Suprapubic skin (tissue), 4 donors: ENCODE measurements around the gene CAMK4. TPM values are rescaled to one million over a fixed set of nuclear protein-coding genes. Genes with fewer than 3 reads are reported as not detected.

Source experiments
- DNase-seq, 2 donors: peaks; one replicate each; pipeline ENCODE4 v3.0.0-alpha.2; 2019; ENCODE audit warnings: low spot score in 2 of 2
- H3K27ac ChIP-seq: fragments of 200-600 bp; sonication (generic); one replicate; pipeline ENCODE4 v1.5.1; 2019
- H3K27me3 ChIP-seq: fragments of 200-600 bp; sonication (generic); one replicate; pipeline ENCODE4 v1.5.1; 2019
- H3K36me3 ChIP-seq: fragments of 200-600 bp; sonication (generic); one replicate; pipeline ENCODE4 v1.5.1; 2019
- H3K4me1 ChIP-seq: fragments of 200-600 bp; sonication (generic); one replicate; pipeline ENCODE4 v1.5.1; 2019
- H3K4me3 ChIP-seq: fragments of 200-600 bp; sonication (generic); one replicate; pipeline ENCODE4 v1.5.1; 2019; ENCODE audit warnings: mild to moderate bottlenecking
- H3K9me3 ChIP-seq: fragments of 200-600 bp; sonication (generic); one replicate; pipeline ENCODE4 v1.5.1; 2019
- EP300 ChIP-seq: sonication (generic); formaldehyde crosslinking; IDR thresholded peaks from one replicate; pipeline ENCODE4 v1.6.1; 2017; ENCODE audit warnings: antibody characterized with exemption
- POLR2A ChIP-seq, 2 donors: fragments of 450-650 bp; IDR thresholded peaks; one replicate each; pipeline ENCODE4 v1.6.1; 2017; ENCODE audit warnings: antibody characterized with exemption in 2 of 2, mild to moderate bottlenecking in 2 of 2, moderate library complexity in 2 of 2
- POLR2AphosphoS5 ChIP-seq, 3 donors: sonication (generic); formaldehyde crosslinking; IDR thresholded peaks; one replicate each; pipeline ENCODE4 v1.6.1; 2017; ENCODE audit warnings: antibody characterized with exemption in 3 of 3
- WGBS: methylation state at CpG from one replicate; pipeline ENCODE4 v1.1.5; 2018; 5-methylcytosine and 5-hydroxymethylcytosine counted together
- total RNA-seq, 4 donors: library from RNA; depleted of rRNA; stranded (reverse); fragments of >200 nt; gene quantifications; one replicate each; pipeline ENCODE4 v1.1.0, GENCODE V29; 2016
- TF ChIP-seq, protein P1 (sequence below), 2 donors: fragments of 200-600 bp in 1 of 2; fragments of 450-650 bp in 1 of 2; sonication (generic) in 1 of 2; IDR thresholded peaks; one replicate each; pipeline ENCODE4 v1.5.1; 2016 to 2019; ENCODE audit warnings: antibody characterized with exemption in 2 of 2, mild to moderate bottlenecking in 1 of 2, moderate library complexity in 1 of 2

The CAMK4 gene
- total RNA-seq, 4 donors from 2014 or later: 0.05 to 2.6 (median 0.21) TPM; not detected in 1

DNA sequence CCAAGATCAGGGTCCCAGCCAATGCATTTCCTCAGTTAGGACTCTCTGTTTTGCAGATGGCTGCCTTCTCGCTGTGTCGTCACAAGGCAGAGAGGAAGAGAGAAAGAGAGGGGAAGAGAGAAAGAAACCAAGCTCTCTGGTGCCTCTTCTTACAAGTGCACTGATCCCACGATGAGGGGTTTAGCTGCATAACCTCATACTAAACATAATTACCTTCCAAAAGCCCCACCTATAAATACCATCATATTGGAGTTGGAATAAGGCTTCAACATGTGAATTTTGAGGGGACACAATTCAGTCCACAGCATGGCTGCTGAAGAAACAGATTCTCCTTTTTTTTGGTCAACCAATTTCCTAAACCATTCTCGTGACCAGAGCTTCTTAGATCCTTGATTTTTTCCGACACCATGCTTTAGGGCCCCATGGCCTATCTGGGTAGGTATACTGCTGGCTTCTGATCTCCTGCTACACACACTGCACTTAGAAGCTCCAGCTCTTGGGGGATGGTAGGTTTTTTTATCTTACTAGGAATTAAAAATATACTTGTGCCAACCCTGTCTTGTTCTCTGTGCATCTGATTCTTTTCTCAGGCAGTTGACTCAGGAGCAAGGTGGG, 5.1 kb downstream of the CAMK4 start:
- no peak for TF ChIP-seq EP300
- TF ChIP-seq, protein P1, sequence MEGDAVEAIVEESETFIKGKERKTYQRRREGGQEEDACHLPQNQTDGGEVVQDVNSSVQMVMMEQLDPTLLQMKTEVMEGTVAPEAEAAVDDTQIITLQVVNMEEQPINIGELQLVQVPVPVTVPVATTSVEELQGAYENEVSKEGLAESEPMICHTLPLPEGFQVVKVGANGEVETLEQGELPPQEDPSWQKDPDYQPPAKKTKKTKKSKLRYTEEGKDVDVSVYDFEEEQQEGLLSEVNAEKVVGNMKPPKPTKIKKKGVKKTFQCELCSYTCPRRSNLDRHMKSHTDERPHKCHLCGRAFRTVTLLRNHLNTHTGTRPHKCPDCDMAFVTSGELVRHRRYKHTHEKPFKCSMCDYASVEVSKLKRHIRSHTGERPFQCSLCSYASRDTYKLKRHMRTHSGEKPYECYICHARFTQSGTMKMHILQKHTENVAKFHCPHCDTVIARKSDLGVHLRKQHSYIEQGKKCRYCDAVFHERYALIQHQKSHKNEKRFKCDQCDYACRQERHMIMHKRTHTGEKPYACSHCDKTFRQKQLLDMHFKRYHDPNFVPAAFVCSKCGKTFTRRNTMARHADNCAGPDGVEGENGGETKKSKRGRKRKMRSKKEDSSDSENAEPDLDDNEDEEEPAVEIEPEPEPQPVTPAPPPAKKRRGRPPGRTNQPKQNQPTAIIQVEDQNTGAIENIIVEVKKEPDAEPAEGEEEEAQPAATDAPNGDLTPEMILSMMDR (IDR thresholded peaks at IDR 0.05): no peak
- no peak for TF ChIP-seq POLR2A (IDR thresholded peaks at IDR 0.05)
- no peak for TF ChIP-seq POLR2AphosphoS5 (IDR thresholded peaks at IDR 0.05)
- no peak overlapping the region for H3K27ac ChIP-seq

DNA sequence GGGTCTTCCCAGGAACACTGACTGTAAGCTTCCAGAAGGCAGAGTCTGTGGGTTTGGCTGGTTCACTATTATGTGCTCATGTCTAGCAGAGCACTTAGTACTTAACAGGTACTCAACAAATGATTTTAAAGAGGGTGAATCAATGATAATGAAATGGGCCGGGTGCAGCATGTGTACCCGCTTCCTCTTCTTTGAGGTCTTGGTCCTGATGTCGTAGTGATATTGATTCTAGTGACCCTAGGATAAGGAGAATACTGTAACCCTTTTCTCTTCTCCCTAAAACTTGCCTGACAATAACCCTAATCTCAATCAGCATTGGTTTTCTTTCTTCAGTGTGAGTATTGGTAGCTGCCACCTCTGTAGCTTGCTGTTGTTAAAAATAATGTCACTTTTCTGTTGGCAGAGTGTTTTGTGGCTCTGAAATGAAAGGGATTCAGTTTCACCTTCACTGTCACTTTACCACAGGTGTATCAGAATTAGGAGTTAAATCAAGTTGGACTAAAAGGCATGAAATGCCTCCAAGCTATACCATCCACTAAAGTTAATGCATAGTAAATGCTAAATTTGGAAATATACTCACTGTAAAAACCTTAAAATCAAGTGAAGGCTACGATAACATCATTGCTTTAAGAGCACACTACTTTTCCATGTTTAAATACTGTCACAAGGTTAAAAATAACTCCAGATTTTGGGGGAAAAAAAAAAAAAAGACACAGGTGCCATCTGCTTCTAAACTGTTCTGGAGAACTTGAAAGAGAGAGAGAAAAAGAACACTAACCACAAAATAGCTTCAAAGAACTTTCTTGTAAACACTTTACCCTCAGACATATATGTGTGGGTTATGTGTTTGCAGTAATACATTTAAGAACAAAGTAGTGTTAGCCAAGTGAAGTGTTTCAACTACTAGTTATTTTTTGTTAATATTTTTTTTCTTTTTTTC, 6.0 kb downstream of the CAMK4 start:
- TF ChIP-seq EP300: no peak
- TF ChIP-seq, protein P1 (IDR thresholded peaks at IDR 0.05): no peak
- TF ChIP-seq POLR2AphosphoS5 (IDR thresholded peaks at IDR 0.05): no peak
- no peak for TF ChIP-seq POLR2A (IDR thresholded peaks at IDR 0.05)
- Histone ChIP-seq H3K4me1 (no peaks in the 10 kb centered on the region), H3K4me3 (no peak overlapping the region), H3K9me3 (no peaks in the 10 kb centered on the region), H3K27me3 (peaks cover 13% of the 10 kb centered on the region), H3K27ac (no peak overlapping the region), H3K36me3 (no peaks in the 10 kb centered on the region)
- no peak for DNase-seq
- 80% methylated on average over 4 of the region's 4 CpGs for WGBS

More for the DNA sequence above, 5.1 kb downstream of the CAMK4 start:
- DNase-seq: no peak
- peaks cover 8% of the 10 kb centered on the region for H3K4me1 ChIP-seq
- no peaks in the 10 kb centered on the region for H3K9me3 ChIP-seq
- H3K4me3 ChIP-seq: no peak overlapping the region
- H3K36me3 ChIP-seq: no peaks in the 10 kb centered on the region
- peaks cover 21% of the 10 kb centered on the region for H3K27me3 ChIP-seq
- WGBS: 89% methylated on average over 5 of the region's 5 CpGs

DNA sequence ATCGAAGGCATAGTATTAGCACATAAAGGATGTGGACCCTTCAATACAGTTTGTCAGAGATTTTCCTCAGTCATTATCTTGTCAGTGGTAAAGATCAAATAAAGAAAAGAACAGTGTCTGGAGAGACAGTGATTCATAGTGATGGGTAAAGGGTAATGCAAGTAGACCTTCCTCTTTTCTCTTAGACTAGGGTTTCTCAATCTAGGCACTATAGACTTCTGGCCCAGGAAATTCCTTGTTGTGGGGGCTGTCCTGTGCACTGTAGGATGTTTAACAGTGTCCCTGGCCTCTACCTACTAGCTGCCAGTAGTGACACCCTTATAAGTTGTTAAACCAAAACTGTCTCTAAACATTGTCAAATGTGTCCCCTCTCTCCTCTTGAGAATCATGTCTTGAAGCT, 6.9 kb downstream of the CAMK4 start:
- Histone ChIP-seq H3K4me1 (no peaks in the 10 kb centered on the region), H3K36me3 (no peaks in the 10 kb centered on the region), H3K27me3 (peaks cover 9% of the 10 kb centered on the region), H3K4me3 (no peak overlapping the region), H3K9me3 (no peaks in the 10 kb centered on the region), H3K27ac (no peak overlapping the region)
- WGBS: 90% methylated on average over 1 of the region's 1 CpG
- DNase-seq: no peak
- no peak for TF ChIP-seq POLR2AphosphoS5 (IDR thresholded peaks at IDR 0.05)
- TF ChIP-seq, protein P1 (IDR thresholded peaks at IDR 0.05): no peak
- no peak for TF ChIP-seq EP300
- no peak for TF ChIP-seq POLR2A (IDR thresholded peaks at IDR 0.05)

DNA sequence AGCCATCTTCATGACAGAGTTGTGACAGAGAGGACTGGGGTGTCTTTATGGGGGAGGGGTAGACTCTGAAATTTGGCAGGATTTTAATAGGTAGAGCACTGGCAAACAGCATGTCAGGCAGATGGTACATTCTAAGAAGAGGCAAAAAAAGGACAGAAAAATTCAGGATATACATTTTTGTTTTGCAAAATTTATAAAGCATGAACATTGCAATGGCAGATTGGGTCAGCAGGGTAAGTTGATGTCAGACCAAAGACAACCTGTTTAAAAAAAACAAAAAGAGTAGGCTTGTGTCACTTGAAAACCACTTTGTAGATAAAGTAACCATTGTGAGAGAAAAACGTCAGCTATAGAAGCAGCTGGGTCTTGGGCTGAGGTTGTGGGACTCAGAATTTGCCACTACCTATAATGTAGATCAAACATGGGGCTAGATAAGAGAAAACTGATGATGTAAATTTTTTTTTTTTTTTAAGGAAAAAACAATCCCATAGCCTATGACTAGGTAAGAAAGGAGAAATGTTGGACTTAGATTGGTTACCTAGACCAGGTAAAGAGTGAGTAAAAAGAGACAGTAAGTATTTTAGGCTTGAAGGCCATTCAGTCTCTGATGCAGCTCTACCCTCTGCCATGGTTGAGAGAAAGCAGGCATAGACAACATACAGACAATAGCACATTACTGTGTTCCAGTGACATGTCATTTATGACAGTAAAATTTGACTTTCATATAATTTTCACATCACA, 8.3 kb downstream of the CAMK4 start:
- Histone ChIP-seq H3K27me3 (no peaks in the 10 kb centered on the region), H3K4me1 (no peaks in the 10 kb centered on the region), H3K4me3 (no peak overlapping the region), H3K27ac (no peak overlapping the region), H3K9me3 (no peaks in the 10 kb centered on the region), H3K36me3 (no peaks in the 10 kb centered on the region)
- TF ChIP-seq EP300: no peak
- 61% methylated on average over 1 of the region's 1 CpG for WGBS
- DNase-seq: no peak

DNA sequence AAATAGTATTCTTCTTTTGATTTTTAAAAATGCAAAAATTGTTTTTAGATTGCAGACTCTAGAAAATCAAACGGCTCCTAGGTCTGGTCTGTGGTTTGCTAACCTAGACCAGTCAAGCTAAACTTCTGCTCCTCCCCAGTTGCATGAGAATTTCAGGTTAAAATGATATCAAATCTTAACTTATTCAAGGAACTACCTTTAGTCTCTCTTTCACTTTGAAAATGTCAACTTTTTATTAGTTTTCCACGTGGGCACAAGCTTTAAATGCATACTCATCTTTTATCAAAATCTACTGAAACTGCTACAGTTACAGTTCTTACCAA, 8.8 kb downstream of the CAMK4 start:
- TF ChIP-seq POLR2A (IDR thresholded peaks at IDR 0.05) (no peak), EP300 (no peak), POLR2AphosphoS5 (IDR thresholded peaks at IDR 0.05) (no peak)
- TF ChIP-seq, protein P1 (IDR thresholded peaks at IDR 0.05): no peak
- Histone ChIP-seq H3K9me3 (no peaks in the 10 kb centered on the region), H3K4me1 (no peaks in the 10 kb centered on the region), H3K27me3 (no peaks in the 10 kb centered on the region), H3K36me3 (no peaks in the 10 kb centered on the region), H3K4me3 (no peak overlapping the region), H3K27ac (no peak overlapping the region)
- no peak for DNase-seq
- 58% methylated on average over 2 of the region's 2 CpGs for WGBS
